CD14-positive monocyte (primary cell): ENCODE results near the gene CNOT6. TPM values are rescaled to one million over a fixed set of nuclear protein-coding genes. Genes with fewer than 3 reads are reported as not detected.
A peak's percentile ranks its signal among the peaks of the same experiment; 100 is the strongest.

Experiments used
- DNase-seq, 3 donors: peaks; one replicate each; pipeline ENCODE4 v3.0.0-alpha.2; 2011 to 2022
- H2AFZ ChIP-seq: 2 replicates; pipeline ENCODE4 v1.6.0; 2012; ENCODE audit warnings: mild to moderate bottlenecking, low read depth, low read length, inconsistent platforms; ENCODE audit not compliant: insufficient read depth, poor library complexity, severe bottlenecking
- H3K27ac ChIP-seq, 2 donors: 1 replicate in 1 of 2; 2 replicates in 1 of 2; pipeline ENCODE4 v1.5.1; 2012 to 2013; ENCODE audit warnings: low read length in 2 of 2, control low read depth in 1 of 2, inconsistent platforms in 1 of 2, low read depth in 1 of 2, mild to moderate bottlenecking in 1 of 2
- H3K27me3 ChIP-seq, 2 donors: one replicate each; pipeline versions ENCODE4 v1.6.0 to v1.6.1; 2011 to 2013; ENCODE audit warnings: low read length in 2 of 2; ENCODE audit not compliant: control insufficient read depth in 2 of 2, insufficient read depth in 2 of 2
- H3K36me3 ChIP-seq, 2 donors: replicated peaks in 1 of 2; 1 replicate in 1 of 2; 2 replicates in 1 of 2; pipeline versions ENCODE4 v1.5.1 to v1.6.1; 2012 to 2013; ENCODE audit warnings: low read length in 2 of 2, control low read depth in 1 of 2, inconsistent platforms in 1 of 2, mild to moderate bottlenecking in 1 of 2; ENCODE audit not compliant: insufficient read depth in 2 of 2, control insufficient read depth in 1 of 2
- H3K4me1 ChIP-seq, 2 donors: 1 replicate in 1 of 2; 2 replicates in 1 of 2; pipeline versions ENCODE4 v1.5.1 to v1.6.1; 2012 to 2013; ENCODE audit warnings: low read length in 2 of 2, control low read depth in 1 of 2, inconsistent platforms in 1 of 2, mild to moderate bottlenecking in 1 of 2, moderate library complexity in 1 of 2; ENCODE audit not compliant: insufficient read depth in 2 of 2, control insufficient read depth in 1 of 2
- H3K4me2 ChIP-seq: replicated peaks from 2 replicates; pipeline ENCODE3; 2012; ENCODE audit warnings: low read length, moderate library complexity, mild to moderate bottlenecking; ENCODE audit not compliant: poor library complexity, severe bottlenecking; ENCODE audit errors: extremely low read depth
- H3K4me3 ChIP-seq, 3 experiments: fragments of 200-600 bp in 1 of 3; sonication (generic) in 1 of 3; replicated peaks in 1 of 3; 1 replicate in 2 of 3; 2 replicates in 1 of 3; pipeline ENCODE4 v1.5.1; 2011 to 2013; ENCODE audit warnings: low read length in 3 of 3, mild to moderate bottlenecking in 3 of 3, control low read depth in 2 of 3, low read depth in 2 of 3, inconsistent platforms in 1 of 3, moderate library complexity in 1 of 3
- H3K79me2 ChIP-seq: 2 replicates; pipeline ENCODE4 v1.6.0; 2012; ENCODE audit warnings: mild to moderate bottlenecking, control low read depth, inconsistent platforms, low read length, moderate library complexity; ENCODE audit not compliant: insufficient read depth
- H3K9ac ChIP-seq: 2 replicates; pipeline ENCODE4 v1.6.0; 2017; ENCODE audit warnings: low read length, mild to moderate bottlenecking; ENCODE audit not compliant: insufficient read depth, poor library complexity, severe bottlenecking
- H3K9me3 ChIP-seq, 2 donors: replicated peaks in 1 of 2; 1 replicate in 1 of 2; 2 replicates in 1 of 2; pipeline versions ENCODE4 v1.5.1 to v1.6.1; 2012 to 2013; ENCODE audit warnings: low read length in 2 of 2, control low read depth in 1 of 2; ENCODE audit not compliant: control insufficient read depth in 1 of 2, insufficient read depth in 1 of 2
- H4K20me1 ChIP-seq: 2 replicates; pipeline ENCODE4 v1.6.0; 2012; ENCODE audit warnings: mild to moderate bottlenecking, low read length, control low read depth, moderate library complexity; ENCODE audit not compliant: insufficient read depth
- H3K27ac Mint-ChIP-seq, 7 donors: one replicate each; pipeline ENCODE4 v1.8.0; 2020; ENCODE audit warnings: mild to moderate bottlenecking in 7 of 7, mixed read lengths in 7 of 7, moderate library complexity in 6 of 7, inconsistent platforms in 2 of 7
- H3K27me3 Mint-ChIP-seq, 3 donors: one replicate each; pipeline ENCODE4 v1.8.0; 2021 to 2022; ENCODE audit warnings: low read depth in 3 of 3, mild to moderate bottlenecking in 3 of 3, mixed read lengths in 3 of 3, moderate library complexity in 3 of 3, inconsistent platforms in 1 of 3
- H3K36me3 Mint-ChIP-seq, 2 donors: one replicate each; pipeline ENCODE4 v1.8.0; 2020; ENCODE audit warnings: mixed read lengths in 2 of 2, inconsistent platforms in 1 of 2, mild to moderate bottlenecking in 1 of 2
- H3K4me1 Mint-ChIP-seq: one replicate; pipeline ENCODE4 v1.8.0; 2020; ENCODE audit warnings: mild to moderate bottlenecking, mixed read lengths
- H3K4me3 Mint-ChIP-seq, 2 donors: one replicate each; pipeline ENCODE4 v1.8.0; 2020; ENCODE audit warnings: mild to moderate bottlenecking in 2 of 2, mixed read lengths in 2 of 2, moderate library complexity in 1 of 2
- H3K9me3 Mint-ChIP-seq, 7 donors: one replicate each; pipeline ENCODE4 v1.8.0; 2020 to 2022; ENCODE audit warnings: mixed read lengths in 7 of 7, mild to moderate bottlenecking in 6 of 7, moderate library complexity in 6 of 7, inconsistent platforms in 2 of 7
- WGBS: methylation state at CpG from one replicate; pipeline ENCODE4 v1.1.5; 2013; ENCODE audit warnings: missing lambda C conversion rate; ENCODE audit not compliant: insufficient coverage; 5-methylcytosine and 5-hydroxymethylcytosine counted together
- intact Hi-C, 2 donors: fragments of 100-400 bp; cut with micrococcal nuclease; formaldehyde crosslinking; loops; one replicate each; pipeline versions ENCODE4 v1.15.0 to v1.15.1; 2023
- polyA plus RNA-seq, 3 donors: library from polyadenylated mRNA; depleted of rRNA in 1 of 3; unstranded in 2 of 3; stranded (reverse) in 1 of 3; fragments of 300-500 nt in 2 of 3; fragments of >200 nt in 1 of 3; fragmentation: Illumina TruSeq in 2 of 3; gene quantifications; 1 replicate in 2 of 3; 2 replicates in 1 of 3; pipeline ENCODE4 v1.2.3, GENCODE V29; 2012 to 2021
- TF ChIP-seq, protein P1 (sequence below): fragments of 200-600 bp; IDR thresholded peaks from one replicate; pipeline ENCODE4 v1.8.0; 2022; ENCODE audit warnings: antibody characterized with exemption, mild to moderate bottlenecking

The CNOT6 gene
- polyA plus RNA-seq, 3 donors, result 4.8 to 9.5 (median 7.7) TPM

DNA sequence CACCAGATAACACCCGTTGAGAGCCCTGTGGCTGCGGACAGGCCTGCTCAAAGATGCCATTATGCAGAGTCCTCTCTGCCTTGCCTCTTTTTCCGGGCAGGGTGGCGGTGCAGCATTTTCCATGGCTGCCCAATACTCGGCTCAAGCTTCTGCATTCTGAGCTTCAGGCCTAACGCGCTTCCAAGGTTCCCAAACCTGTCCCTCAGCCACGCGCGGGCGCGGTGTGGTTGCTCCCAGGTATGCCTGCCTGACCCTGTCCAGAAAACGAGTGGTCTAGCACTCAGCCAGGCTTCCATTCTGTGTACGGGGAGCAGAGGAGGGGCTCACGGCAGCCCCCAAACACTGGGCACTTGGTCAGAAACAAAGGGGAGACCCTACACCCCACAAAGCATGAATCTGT is 27.9 kb upstream of the CNOT6 start:
- TF ChIP-seq, protein P1, sequence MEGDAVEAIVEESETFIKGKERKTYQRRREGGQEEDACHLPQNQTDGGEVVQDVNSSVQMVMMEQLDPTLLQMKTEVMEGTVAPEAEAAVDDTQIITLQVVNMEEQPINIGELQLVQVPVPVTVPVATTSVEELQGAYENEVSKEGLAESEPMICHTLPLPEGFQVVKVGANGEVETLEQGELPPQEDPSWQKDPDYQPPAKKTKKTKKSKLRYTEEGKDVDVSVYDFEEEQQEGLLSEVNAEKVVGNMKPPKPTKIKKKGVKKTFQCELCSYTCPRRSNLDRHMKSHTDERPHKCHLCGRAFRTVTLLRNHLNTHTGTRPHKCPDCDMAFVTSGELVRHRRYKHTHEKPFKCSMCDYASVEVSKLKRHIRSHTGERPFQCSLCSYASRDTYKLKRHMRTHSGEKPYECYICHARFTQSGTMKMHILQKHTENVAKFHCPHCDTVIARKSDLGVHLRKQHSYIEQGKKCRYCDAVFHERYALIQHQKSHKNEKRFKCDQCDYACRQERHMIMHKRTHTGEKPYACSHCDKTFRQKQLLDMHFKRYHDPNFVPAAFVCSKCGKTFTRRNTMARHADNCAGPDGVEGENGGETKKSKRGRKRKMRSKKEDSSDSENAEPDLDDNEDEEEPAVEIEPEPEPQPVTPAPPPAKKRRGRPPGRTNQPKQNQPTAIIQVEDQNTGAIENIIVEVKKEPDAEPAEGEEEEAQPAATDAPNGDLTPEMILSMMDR, result no peak
- peaks cover 0 to 12% (median 5%) of the 10 kb centered on the region in 7 donors for H3K9me3 Mint-ChIP-seq
- H2AFZ ChIP-seq, result no peak overlapping the region
- peaks cover 0 to 4% of the 10 kb centered on the region in 2 donors for H3K9me3 ChIP-seq
- no peak overlapping the region for H3K27ac ChIP-seq
- no peak overlapping the region for H3K4me3 Mint-ChIP-seq
- 97% methylated on average over 14 of the region's 15 CpGs for WGBS
- H3K79me2 ChIP-seq, result no peaks in the 10 kb centered on the region
- DNase-seq, result no peak
- H3K36me3 Mint-ChIP-seq, result no peaks in the 10 kb centered on the region
- H3K4me1 ChIP-seq, result no peaks in the 10 kb centered on the region
- H3K27me3 ChIP-seq, result no peaks in the 10 kb centered on the region
- no peaks in the 10 kb centered on the region for H4K20me1 ChIP-seq
- H3K4me2 ChIP-seq, result no peak overlapping the region
- intact Hi-C loops, result no loop called here
- no peaks in the 10 kb centered on the region for H3K4me1 Mint-ChIP-seq
- no peaks in the 10 kb centered on the region for H3K36me3 ChIP-seq
- no peak overlapping the region for H3K4me3 ChIP-seq
- no peak overlapping the region for H3K9ac ChIP-seq
- peaks cover 0 to 5% (median 2%) of the 10 kb centered on the region in 3 donors for H3K27me3 Mint-ChIP-seq
- H3K27ac Mint-ChIP-seq, result peak overlapping the region in 1 of 7 donors; percentile 59

DNA sequence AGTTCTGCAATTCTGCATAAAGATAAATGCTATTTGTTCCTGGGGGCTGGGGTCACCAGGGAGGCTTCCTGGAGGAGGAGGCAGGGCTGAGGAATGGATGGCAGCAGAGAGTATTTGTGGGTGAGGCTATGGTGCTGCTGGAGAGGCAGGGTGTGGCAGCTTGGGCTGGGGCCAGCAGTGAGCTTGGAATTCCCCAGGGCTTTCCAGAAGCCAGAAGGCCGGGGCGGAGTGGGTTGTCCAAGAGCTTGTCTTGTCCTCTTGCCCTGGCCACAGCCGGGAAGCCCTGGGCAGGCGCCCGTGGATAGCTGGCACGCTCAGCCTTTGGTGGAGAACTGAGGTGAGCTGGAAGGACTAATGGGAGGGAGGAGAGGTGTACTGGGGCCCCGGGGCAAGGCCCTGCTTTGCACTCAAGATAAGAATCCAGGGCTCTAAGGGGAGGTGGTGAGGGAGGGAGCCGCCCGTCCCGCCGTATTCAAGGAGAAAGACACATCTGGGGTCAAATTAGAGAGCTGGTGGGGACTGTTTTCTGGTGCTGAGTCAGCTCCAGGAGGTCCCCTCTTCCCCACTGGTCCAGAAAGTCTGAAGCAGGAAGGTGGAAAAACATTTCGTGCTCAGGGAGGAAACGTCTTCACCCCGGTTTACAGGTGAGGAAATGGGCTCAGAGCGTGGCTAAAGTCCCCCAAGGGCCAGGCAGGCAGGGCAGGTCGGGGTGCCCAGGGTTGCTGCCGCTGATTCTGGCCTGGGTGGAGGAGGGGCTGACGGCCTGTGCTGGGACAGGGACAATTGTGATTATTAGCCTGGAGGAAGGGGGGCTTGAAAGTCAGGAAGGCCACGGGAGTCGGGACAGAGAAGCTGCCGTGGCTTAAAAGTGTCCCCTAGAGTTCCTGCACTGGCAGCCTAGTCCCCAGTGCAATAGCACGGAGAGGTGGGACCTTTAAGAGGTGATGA is 26.9 kb upstream of the CNOT6 start:
- H3K27ac Mint-ChIP-seq, result no peak overlapping the region
- intact Hi-C loops, result no loop called here

More for the DNA sequence above, 26.9 kb upstream of the CNOT6 start:
- H3K9me3 ChIP-seq, result no peaks in the 10 kb centered on the region
- no peak overlapping the region for H3K4me3 ChIP-seq
- H3K4me1 ChIP-seq, result no peaks in the 10 kb centered on the region
- Mint-ChIP-seq H3K9me3 (peaks cover 0 to 12% (median 5%) of the 10 kb centered on the region in 7 donors), H3K36me3 (no peaks in the 10 kb centered on the region), H3K4me3 (no peak overlapping the region), H3K4me1 (no peaks in the 10 kb centered on the region), H3K27me3 (peaks cover 2 to 8% (median 2%) of the 10 kb centered on the region in 3 donors)
- DNase-seq, result no peak
- H4K20me1 ChIP-seq, result no peaks in the 10 kb centered on the region
- no peaks in the 10 kb centered on the region for H3K27me3 ChIP-seq
- WGBS, result 83% methylated on average over 17 of the region's 22 CpGs
- TF ChIP-seq, protein P1, result no peak
- no peaks in the 10 kb centered on the region for H3K36me3 ChIP-seq
- H3K9ac ChIP-seq, result no peak overlapping the region
- no peak overlapping the region for H2AFZ ChIP-seq
- no peak overlapping the region for H3K27ac ChIP-seq
- H3K79me2 ChIP-seq, result no peaks in the 10 kb centered on the region
- no peak overlapping the region for H3K4me2 ChIP-seq
